Right atrium auricular region (tissue), 2 donors: Measurements from ENCODE around the gene TLE3. TPM values are rescaled to one million over a fixed set of nuclear protein-coding genes. Genes with fewer than 3 reads are reported as not detected.

Experiments
- DNase-seq: peaks from one replicate; pipeline ENCODE4 v3.0.0-alpha.2; 2019; ENCODE audit warnings: low spot score
- H3K27ac ChIP-seq, 2 donors: fragments of 200-600 bp; sonication (generic); 1 replicate in 1 of 2; 2 replicates in 1 of 2; pipeline ENCODE4 v1.5.1; 2016 to 2019
- H3K27me3 ChIP-seq, 2 donors: fragments of 200-600 bp; sonication (generic); one replicate each; pipeline versions ENCODE4 v1.5.1 to v1.6.0; 2017 to 2019
- H3K36me3 ChIP-seq: fragments of 200-600 bp; sonication (generic); one replicate; pipeline ENCODE4 v1.5.1; 2016
- H3K4me1 ChIP-seq, 2 donors: fragments of 200-600 bp; sonication (generic); one replicate each; pipeline versions ENCODE4 v1.5.1 to v1.6.0; 2017 to 2019
- H3K4me3 ChIP-seq, 2 donors: fragments of 200-600 bp; sonication (generic); 1 replicate in 1 of 2; 2 replicates in 1 of 2; pipeline ENCODE4 v1.5.1; 2017 to 2019; ENCODE audit warnings: mild to moderate bottlenecking in 1 of 2, moderate library complexity in 1 of 2
- H3K9me3 ChIP-seq, 2 donors: fragments of 200-600 bp; sonication (generic); one replicate each; pipeline ENCODE4 v1.5.1; 2019
- total RNA-seq, 2 donors: library from RNA; depleted of rRNA; stranded (reverse); fragments of >200 nt; gene quantifications; one replicate each; pipeline ENCODE4 v1.1.0, GENCODE V29; 2016
- TF ChIP-seq, protein P1 (sequence below), 2 donors: fragments of 200-600 bp; sonication (generic); IDR thresholded peaks; one replicate each; pipeline ENCODE4 v1.5.1; 2019; ENCODE audit warnings: antibody characterized with exemption in 2 of 2

The TLE3 gene
- total RNA-seq, 2 donors from 2014 or later: 23.3 to 61.7 TPM

DNA sequence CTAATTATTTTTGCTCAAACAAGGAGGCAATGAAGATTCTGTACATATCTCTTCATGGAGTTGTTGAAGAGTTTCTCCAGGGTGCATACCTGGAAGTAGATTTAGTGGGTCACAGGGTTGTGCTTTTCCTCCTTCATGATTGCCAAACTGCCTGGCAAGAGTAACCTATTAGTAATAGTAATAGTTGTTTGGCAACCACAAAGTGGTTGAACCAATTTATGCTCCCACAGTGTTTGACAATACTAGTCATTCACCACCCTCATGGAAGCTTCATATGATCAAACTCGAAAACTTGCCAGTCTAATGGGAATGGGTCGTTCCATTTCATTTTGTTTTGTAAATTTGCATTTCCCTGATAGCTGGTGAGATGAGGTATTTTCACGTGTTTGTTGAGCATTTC, 57.8 kb downstream of the TLE3 start:
- DNase-seq: no peak
- Histone ChIP-seq H3K27me3 (no peaks in the 10 kb centered on the region), H3K4me3 (no peak overlapping the region), H3K36me3 (no peaks in the 10 kb centered on the region), H3K4me1 (no peaks in the 10 kb centered on the region), H3K9me3 (no peaks in the 10 kb centered on the region), H3K27ac (no peak overlapping the region)
- TF ChIP-seq, protein P1, sequence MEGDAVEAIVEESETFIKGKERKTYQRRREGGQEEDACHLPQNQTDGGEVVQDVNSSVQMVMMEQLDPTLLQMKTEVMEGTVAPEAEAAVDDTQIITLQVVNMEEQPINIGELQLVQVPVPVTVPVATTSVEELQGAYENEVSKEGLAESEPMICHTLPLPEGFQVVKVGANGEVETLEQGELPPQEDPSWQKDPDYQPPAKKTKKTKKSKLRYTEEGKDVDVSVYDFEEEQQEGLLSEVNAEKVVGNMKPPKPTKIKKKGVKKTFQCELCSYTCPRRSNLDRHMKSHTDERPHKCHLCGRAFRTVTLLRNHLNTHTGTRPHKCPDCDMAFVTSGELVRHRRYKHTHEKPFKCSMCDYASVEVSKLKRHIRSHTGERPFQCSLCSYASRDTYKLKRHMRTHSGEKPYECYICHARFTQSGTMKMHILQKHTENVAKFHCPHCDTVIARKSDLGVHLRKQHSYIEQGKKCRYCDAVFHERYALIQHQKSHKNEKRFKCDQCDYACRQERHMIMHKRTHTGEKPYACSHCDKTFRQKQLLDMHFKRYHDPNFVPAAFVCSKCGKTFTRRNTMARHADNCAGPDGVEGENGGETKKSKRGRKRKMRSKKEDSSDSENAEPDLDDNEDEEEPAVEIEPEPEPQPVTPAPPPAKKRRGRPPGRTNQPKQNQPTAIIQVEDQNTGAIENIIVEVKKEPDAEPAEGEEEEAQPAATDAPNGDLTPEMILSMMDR (IDR thresholded peaks at IDR 0.05): no peak

DNA sequence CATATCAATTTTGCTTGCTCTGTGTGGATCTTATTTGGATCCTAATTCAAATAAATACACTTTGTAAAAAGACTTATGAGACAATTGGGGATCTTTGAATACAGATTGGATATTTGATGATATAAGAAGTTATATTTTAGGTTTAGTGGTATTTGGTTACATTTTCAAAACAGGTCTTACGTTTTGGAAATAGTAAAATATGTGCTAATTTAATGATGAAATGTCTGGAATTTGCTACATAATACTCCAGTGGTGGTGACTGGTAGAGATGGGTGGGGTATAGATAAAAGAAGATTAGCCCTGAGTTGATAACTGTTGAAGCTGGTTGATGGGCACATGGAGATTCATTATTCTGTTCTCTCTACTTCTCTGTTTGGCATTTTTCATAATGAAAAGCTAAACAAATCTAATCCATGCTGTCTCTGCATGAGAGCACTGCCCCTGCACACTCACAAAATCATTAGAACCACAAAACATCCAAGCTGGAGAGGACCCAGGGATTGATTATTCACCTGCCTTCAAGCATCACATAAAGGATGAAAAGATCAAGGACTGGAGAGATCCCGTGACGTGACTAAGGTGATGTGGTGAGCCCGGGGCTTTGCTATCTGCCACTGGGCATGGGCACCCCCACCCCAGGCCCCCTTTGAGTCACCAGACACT, 58.9 kb downstream of the TLE3 start:
- Histone ChIP-seq H3K4me1 (no peaks in the 10 kb centered on the region), H3K36me3 (no peaks in the 10 kb centered on the region), H3K4me3 (no peak overlapping the region), H3K27ac (no peak overlapping the region), H3K27me3 (no peaks in the 10 kb centered on the region), H3K9me3 (no peaks in the 10 kb centered on the region)
- no peak for DNase-seq
- TF ChIP-seq, protein P1 (IDR thresholded peaks at IDR 0.05): no peak

DNA sequence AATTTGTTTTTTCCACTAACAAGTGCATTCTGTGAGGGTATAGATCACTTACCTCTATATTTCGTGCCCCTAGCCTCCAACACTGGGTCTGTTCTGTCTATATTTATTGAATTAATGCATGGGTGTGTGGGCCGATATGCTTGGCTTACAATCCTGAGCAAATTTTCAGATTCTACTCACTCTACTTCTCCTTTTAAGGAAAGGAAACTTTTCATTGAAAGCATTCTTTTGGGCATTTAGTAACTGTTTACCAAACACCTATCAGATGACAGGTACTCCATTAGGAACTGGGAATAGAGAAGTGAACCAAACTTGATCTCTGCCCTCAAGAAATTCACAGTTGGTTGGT, 60.5 kb downstream of the TLE3 start:
- Histone ChIP-seq H3K36me3 (no peaks in the 10 kb centered on the region), H3K4me3 (no peak overlapping the region), H3K4me1 (peaks cover 0 to 4% of the 10 kb centered on the region in 2 donors), H3K27me3 (no peaks in the 10 kb centered on the region), H3K9me3 (no peaks in the 10 kb centered on the region), H3K27ac (no peak overlapping the region)
- TF ChIP-seq, protein P1 (IDR thresholded peaks at IDR 0.05): no peak
- no peak for DNase-seq

DNA sequence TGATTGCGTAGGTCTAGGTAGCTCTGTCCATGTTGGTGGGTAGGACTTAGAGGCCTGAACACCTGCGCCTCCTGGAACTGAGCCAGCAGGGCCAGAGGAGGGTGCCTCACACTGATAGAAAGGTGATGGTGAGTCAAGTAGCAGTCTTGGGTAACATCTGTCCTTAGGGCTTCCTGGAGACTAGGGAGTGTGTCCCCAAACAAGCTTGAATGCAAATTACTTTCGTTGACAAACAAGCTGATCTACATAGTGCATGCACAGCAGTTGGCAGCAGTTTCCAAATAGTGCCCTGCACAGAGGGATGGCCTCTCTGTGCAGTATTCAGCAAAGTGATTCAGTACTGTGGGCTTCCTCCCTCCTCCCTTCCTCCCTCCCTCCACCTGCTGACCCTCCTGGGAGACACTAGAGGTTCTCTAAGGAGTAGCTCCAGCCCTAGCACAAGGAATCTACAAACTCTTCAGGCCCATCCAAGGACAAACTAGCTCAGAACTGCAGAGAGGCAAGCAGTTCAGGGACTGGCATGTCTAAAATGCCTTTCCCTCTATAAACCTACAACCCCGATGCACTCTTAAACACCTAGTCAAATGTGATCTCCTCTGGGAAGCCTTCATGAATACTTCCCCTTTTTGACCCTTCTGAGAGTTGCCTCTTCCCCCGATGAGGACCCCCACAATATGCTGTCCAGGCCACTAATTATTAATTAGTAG, 61.0 kb downstream of the TLE3 start:
- Histone ChIP-seq H3K36me3 (no peaks in the 10 kb centered on the region), H3K27ac (no peak overlapping the region), H3K27me3 (no peaks in the 10 kb centered on the region), H3K4me3 (no peak overlapping the region), H3K9me3 (no peaks in the 10 kb centered on the region), H3K4me1 (peaks cover 0 to 4% of the 10 kb centered on the region in 2 donors)
- DNase-seq: no peak
- TF ChIP-seq, protein P1 (IDR thresholded peaks at IDR 0.05): no peak

DNA sequence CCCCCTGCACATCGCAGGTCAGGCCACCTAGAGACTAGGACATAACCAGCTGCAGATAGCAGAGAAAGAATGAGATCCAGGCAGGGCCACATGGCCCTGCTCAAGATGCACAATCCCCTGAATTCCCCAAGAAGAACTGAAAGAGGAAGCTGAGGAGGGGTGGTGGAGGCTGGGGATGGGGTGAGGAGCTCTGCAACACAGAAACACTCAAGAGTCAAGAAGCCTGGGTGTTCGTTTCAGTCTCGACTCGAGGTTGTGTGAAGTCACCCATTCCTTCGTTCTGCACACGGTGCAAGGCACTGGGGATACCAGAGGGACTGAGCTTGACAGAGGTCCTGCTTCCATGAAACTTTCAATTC, 62.0 kb downstream of the TLE3 start:
- no peak for DNase-seq
- peaks cover 0 to 4% of the 10 kb centered on the region in 2 donors for H3K4me1 ChIP-seq
- H3K9me3 ChIP-seq: no peaks in the 10 kb centered on the region
- H3K27me3 ChIP-seq: no peaks in the 10 kb centered on the region
- H3K36me3 ChIP-seq: no peaks in the 10 kb centered on the region
- no peak overlapping the region for H3K27ac ChIP-seq
- TF ChIP-seq, protein P1 (IDR thresholded peaks at IDR 0.05): no peak
- H3K4me3 ChIP-seq: no peak overlapping the region
